Measurements from ENCODE around the gene ACACA. TPM values are rescaled to one million over a fixed set of nuclear protein-coding genes. Genes with fewer than 3 reads are reported as not detected.

Gene ACACA
- polyA plus RNA-seq, 1 experiment: 57.9 TPM

Other genes starting within 250 kb of the ACACA start
- gene C17orf78, start 30.9 kb downstream of the ACACA start, polyA plus RNA-seq (2011; rRNA removed): not detected in 2 replicates
- gene TADA2A, start 50 bp upstream of the ACACA start, polyA plus RNA-seq (2011; rRNA removed): 18.1 and 21.4 TPM in 2 replicates
- gene DUSP14, start 83.1 kb upstream of the ACACA start, polyA plus RNA-seq (2011; rRNA removed): 76.7 and 96.7 TPM in 2 replicates
- gene SYNRG, start 202.6 kb upstream of the ACACA start, polyA plus RNA-seq (2011; rRNA removed): 24.9 and 26.2 TPM in 2 replicates
- 24.2 and 31.8 TPM in 2 replicates for gene DDX52, start 236.6 kb upstream of the ACACA start, polyA plus RNA-seq (2011; rRNA removed)

All from AG04450 (cell line).